Central memory CD4-positive, alpha-beta T cell (primary cell): ENCODE data around the gene DUSP5.
"Not testable (repeated sequence)": the region's sequence is repeated elsewhere in the genome, so short reads cannot be mapped to it uniquely, and the experiment has no call there.

Source experiments
- DNase-seq: peaks from one replicate; pipeline ENCODE4 v3.0.0; 2022
- total RNA-seq, 3 experiments: gene quantifications; one replicate each; lab custom pipeline; 2026; lab: John Stamatoyannopoulos, UW

DUSP5 gene, protein sequence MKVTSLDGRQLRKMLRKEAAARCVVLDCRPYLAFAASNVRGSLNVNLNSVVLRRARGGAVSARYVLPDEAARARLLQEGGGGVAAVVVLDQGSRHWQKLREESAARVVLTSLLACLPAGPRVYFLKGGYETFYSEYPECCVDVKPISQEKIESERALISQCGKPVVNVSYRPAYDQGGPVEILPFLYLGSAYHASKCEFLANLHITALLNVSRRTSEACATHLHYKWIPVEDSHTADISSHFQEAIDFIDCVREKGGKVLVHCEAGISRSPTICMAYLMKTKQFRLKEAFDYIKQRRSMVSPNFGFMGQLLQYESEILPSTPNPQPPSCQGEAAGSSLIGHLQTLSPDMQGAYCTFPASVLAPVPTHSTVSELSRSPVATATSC
- total RNA-seq = 20.7 to 122 (median 105) reads per million in 3 experiments

- DNase-seq = peak; percentile 96
These were observed at the start of gene DUSP5 for GRCh38 chr10:110497438-110498086. Gene DUSP5 (plus strand): TSS chr10:110497907. CDS start chr10:110498122, 215 bp downstream.

DNA sequence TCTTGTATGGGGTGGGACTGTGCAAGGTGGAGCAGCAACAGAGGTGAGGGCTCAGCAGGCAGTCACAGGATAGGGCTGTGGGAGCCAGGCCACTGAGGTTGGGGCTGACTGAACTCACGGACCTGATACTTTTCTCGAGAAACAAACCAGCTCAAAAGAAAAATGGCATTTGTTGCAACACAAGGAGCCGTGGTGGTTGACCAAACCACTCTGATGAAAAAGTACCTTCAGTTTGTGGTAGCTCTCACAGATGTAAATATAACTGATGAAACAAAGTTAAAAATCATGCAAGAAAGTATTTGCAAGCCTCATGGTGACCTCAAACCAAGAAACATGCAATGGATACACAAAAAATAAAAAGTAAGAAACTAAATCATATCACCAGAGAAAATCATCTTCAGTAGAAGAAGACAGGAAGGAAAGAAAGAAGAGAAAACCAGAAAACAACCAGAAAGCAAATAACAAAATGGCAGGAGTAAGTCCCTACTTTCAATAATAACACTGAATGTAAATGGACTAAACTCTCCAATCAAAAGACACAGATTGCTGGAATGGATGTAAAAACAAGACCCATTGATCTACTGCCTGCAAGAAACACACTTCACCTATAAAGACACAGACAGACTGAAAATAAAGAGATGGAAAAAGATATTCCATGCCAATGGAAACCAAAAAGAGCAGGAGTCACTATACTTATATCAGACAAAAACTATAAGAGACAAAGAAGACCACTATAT lies 48.9 kb upstream of the DUSP5 start:
- no peak for DNase-seq

DNA sequence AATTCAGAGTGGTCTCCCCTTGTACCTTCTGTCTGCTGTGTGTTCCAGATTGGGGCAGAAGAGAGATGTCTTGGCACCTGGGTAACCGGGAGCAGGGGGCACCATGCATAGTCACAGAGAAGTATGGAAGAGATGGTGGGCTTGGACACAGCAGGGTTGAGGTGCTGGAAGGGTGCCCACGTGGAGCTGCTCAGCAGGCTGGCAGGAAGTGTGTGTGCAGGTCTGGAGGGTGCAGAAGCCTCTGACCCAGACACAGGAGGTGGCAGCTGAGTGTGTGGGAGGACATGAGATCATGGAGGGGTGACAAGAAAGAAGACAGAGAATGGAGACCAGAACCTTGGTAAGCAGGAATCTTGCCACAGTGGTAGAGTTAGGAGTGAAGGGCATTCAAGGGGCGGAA lies 42.3 kb upstream of the DUSP5 start:
- no peak for DNase-seq

- DNase-seq = no peak
These were observed 41.7 kb upstream of the DUSP5 start for GRCh38 chr10:110456046-110456445.

DNA sequence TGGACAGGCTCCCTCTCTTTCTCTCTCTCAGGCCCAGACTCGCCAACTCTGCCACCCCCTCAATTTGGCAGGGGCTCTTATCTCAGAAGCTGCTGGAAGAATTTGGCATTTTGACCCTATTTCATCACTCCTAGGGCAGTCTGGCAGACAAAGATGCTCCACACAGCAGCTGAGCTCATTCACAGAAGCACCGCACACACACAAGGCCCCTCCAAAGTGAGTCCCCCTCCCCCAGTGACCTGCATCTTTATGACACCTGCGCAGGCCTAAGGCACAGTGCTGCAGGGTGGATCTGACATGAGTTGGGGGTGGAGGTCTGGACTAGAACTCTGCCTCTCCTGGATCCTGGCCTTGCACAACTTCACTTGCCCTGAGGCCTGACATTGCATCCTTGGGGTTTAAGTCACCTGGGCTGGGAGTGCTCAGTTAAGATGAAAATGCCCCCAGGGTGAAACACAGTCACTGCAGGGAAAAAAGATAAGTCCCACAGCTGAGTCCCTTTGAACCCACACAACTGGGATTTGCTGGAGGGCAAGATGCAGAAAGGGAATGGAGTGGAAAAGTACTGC lies 41.1 kb upstream of the DUSP5 start:
- DNase-seq = no peak

DNA sequence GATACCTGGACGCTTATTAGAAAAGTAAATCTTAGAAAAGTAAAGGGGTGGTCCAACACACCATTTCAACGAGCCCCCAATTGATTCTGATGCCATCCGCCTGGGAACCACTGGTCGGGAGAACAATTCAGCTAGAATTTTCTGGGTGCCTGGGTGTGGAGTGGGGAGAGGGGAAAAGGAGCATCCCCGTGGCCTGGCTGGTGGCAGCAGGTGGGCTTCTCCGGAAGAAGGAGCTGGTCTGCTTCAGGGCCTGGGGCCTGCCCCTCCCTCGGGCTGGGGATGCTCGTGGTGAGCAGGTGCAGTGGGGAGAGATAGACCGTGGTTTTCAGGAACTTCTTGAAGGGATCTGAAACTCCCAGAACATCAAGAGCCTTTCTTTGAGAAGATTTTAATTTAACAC lies 39.9 kb upstream of the DUSP5 start:
- no peak for DNase-seq

- DNase-seq = no peak
These were observed 39.3 kb upstream of the DUSP5 start for GRCh38 chr10:110458266-110458920.

DNA sequence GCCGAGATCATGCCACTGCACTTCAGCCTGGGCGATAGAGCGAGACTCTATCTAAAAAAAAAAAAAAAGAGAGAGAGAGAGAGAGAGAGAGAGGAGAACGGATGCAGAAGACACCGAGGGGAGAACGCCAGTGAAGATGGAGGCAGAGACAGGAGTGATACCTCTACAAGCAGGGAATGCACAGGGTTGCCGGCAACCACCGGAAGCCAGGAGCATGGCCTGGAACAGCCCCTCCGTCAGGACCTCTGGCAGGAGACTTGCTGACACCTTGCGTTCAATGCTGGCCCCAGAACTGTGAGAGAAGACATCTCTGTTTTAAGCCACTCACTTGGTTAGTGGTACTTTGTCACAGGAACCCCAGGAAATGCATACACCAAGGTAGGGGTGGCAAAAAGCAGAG lies 38.1 kb upstream of the DUSP5 start:
- DNase-seq = no peak

- DNase-seq = peak; percentile 14
These were observed 37.4 kb upstream of the DUSP5 start for GRCh38 chr10:110460111-110460809.

DNA sequence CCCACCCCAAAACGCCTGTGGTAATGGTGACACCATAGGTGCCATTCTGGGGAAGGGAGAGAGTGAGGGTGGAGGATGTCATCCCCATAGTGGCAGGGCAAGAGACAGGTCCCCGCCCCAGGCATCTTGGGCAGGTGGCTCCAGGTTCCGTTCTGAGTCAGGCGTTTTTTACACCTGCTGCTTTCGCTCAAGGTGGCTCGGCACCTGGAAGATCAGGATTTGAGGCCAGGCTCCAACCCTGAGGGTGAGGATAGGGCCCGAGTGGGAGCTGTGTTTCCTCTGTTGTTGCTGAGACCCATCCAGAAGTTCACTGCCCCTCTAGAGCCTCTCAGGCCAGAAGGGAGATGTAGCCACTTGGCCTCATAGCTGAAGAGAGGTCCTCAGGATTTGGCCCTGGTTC lies 36.6 kb upstream of the DUSP5 start:
- no peak for DNase-seq

GRCh38 chr10:110461530-110461929 lies 36.2 kb upstream of the DUSP5 start:
- DNase-seq = no peak

GRCh38 chr10:110462166-110463095 lies 35.3 kb upstream of the DUSP5 start:
- no peak for DNase-seq

DNA sequence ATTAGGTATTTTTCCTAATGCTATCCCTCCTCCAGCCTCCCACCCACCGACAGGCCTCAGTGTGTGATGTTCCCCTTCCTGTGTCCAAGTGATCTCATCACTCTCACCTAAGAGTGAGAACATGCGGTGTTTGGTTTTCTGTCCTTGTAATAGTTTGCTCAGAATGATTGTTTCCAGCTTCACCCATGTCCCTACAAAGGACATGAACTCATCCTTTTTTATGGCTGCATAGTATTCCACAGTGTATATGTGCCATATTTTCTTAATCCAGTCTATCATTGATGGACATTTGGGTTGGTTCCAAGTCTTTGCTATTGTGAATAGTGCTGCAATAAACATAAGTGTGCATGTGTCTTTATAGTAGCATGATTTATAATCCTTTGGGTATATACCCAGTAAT lies 29.4 kb upstream of the DUSP5 start:
- DNase-seq = not testable (repeated sequence)

DNA sequence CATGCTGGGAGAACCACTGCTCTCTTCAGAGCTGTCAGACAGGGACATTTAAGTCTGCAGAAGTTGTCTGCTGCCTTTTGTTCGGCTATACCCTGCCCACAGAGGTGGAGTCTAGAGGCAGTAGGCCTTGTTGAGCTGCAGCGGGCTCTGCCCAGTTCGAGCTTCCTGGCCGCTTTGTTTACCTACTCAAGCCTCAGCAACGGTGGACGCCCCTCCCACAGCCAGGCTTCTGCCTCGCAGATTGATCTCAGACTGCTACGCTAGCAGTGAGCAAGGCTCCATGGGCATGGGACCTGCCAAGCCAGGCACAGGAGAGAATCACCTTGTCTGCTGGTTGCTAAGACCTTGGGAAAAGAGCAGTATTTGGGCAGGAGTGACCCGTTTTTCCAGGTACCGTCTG lies 27.2 kb upstream of the DUSP5 start:
- not testable (repeated sequence) for DNase-seq

- DNase-seq = no peak
These were observed 26.1 kb upstream of the DUSP5 start for GRCh38 chr10:110471566-110472139.

- no peak for DNase-seq
These were observed 23.7 kb upstream of the DUSP5 start for GRCh38 chr10:110474017-110474416.

DNA sequence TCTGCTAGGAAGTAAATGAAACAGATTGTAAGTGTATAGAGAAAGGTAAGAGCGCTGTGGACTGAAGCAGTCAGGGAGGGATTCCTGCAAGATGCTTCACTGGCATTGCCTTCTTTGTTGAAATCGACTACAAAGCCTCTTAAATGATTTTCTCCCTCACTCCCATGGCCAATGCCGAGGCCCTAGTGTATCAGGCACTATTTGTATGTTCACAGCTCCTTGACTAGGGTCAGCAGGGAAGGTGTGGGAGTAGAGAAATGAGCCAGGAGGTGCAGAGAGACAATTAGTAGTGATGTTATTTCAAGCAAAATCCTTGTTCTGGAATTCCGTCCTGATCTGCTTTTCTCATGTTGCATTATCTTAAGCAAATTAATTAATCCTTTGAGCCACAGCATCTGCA lies 22.9 kb upstream of the DUSP5 start:
- no peak for DNase-seq

GRCh38 chr10:110475722-110476515 lies 21.8 kb upstream of the DUSP5 start:
- no peak for DNase-seq

GRCh38 chr10:110479710-110480109 lies 18.0 kb upstream of the DUSP5 start:
- DNase-seq = no peak

- DNase-seq = no peak
These were observed 17.3 kb upstream of the DUSP5 start for GRCh38 chr10:110480387-110480786.
